Measurements from ENCODE around the gene LY6G6C. TPM values are rescaled to one million over a fixed set of nuclear protein-coding genes. Genes with fewer than 3 reads are reported as not detected.

LY6G6C gene
- total RNA-seq, 1 experiment from 2014 or later: not detected

DNA sequence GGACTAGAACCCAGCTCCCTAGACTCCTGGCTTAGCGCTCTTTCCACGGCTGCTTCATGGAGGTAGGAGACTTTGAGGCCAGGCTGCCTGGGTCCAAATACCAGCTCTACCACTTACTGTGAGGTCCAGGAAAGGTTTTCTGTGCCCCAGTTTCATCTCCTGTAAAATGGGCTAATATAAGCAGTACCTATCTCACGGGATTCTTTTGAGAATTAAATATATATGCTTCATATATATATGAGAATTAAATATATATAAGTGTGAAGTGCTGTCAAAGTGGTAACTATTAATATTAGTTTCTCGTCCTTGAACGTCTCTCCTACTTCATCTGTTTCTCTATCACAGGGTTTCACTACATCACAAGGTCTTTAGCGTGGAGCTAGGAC, 30.5 kb downstream of the LY6G6C start:
- H4K20me1 ChIP-seq (ENCODE audit: control insufficient read depth, insufficient read depth, insufficient read length): no peaks in the 10 kb centered on the region
- peaks cover 14 to 61% (median 45%) of the 10 kb centered on the region in 3 experiments; a peak in 6 of 7 replicates for H3K36me3 Mint-ChIP-seq (ENCODE audit: insufficient read depth in 1 of 3, low read depth in 3 of 3)

More for the DNA sequence above, 30.5 kb downstream of the LY6G6C start:
- Histone ChIP-seq H3K14ac (ENCODE audit: insufficient read depth, low read length) (no peak overlapping the region), H3K9ac (ENCODE audit: extremely low read depth, insufficient read length, low read length) (no peak overlapping the region), H3K4ac (ENCODE audit: low read depth, low read length) (no peak overlapping the region), H4K5ac (ENCODE audit: insufficient read length, low read depth, low read length) (no peak overlapping the region), H3T11ph (ENCODE audit: low read length) (no peak overlapping the region), H3K23ac (ENCODE audit: insufficient read length, low read depth, low read length) (no peak overlapping the region), H2BK12ac (ENCODE audit: insufficient read length, low read depth, low read length) (no peak overlapping the region), H2BK120ac (ENCODE audit: low read depth, low read length, poor library complexity, severe bottlenecking) (no peak overlapping the region), H3K79me1 (ENCODE audit: insufficient read depth, low read depth, low read length, poor library complexity, severe bottlenecking) (no peaks in the 10 kb centered on the region), H3K79me2 (ENCODE audit: insufficient read depth, low read length) (no peaks in the 10 kb centered on the region), H3K27me3 (ENCODE audit: insufficient read depth, low read length) (no peaks in the 10 kb centered on the region), H3K4me2 (ENCODE audit: insufficient read depth, insufficient read length, low read length) (no peak overlapping the region), H2BK15ac (ENCODE audit: low read depth, low read length) (no peak overlapping the region), H3K4me1 (ENCODE audit: insufficient read depth, low read length) (no peaks in the 10 kb centered on the region), H4K91ac (ENCODE audit: insufficient read length, low read depth, low read length) (no peak overlapping the region), H3K23me2 (ENCODE audit: insufficient read length, low read depth, low read length, poor library complexity, severe bottlenecking) (no peaks in the 10 kb centered on the region), H3K27ac (ENCODE audit: insufficient read length, low read depth, low read length) (no peak overlapping the region), H3K56ac (ENCODE audit: insufficient read length, low read depth, low read length) (no peak overlapping the region), H2BK5ac (ENCODE audit: insufficient read length, low read length) (no peak overlapping the region), H2AFZ (ENCODE audit: low read length) (no peak overlapping the region), H3K18ac (ENCODE audit: insufficient read length, low read depth, low read length) (no peak overlapping the region), H2BK20ac (ENCODE audit: low read depth, low read length, poor library complexity, severe bottlenecking) (no peak overlapping the region), H2AK5ac (ENCODE audit: insufficient read length, low read length) (no peak overlapping the region), H3K9me3 (ENCODE audit: control insufficient read depth, low read depth, low read length) (no peaks in the 10 kb centered on the region), H4K8ac (replicated peaks; ENCODE audit: insufficient read length, low read depth, low read length) (no peak overlapping the region)
- no peaks in the 10 kb centered on the region for H3K27me3 Mint-ChIP-seq (ENCODE audit: low read depth)
- no peak overlapping the region for H3K4me3 Mint-ChIP-seq
- DNase-seq: no peak
- peaks cover 5 to 10% of the 10 kb centered on the region in 2 experiments; a peak in 3 of 4 replicates for H3K4me1 Mint-ChIP-seq
- WGBS (ENCODE audit: extremely low coverage, insufficient read length, low lambda C conversion rate): no CpG with 5 or more reads among the region's 6 CpGs
- H3K9me3 Mint-ChIP-seq: no peaks in the 10 kb centered on the region; a peak in 1 of 5 replicates
- H3K27ac Mint-ChIP-seq: no peak overlapping the region
- no peak for TF ChIP-seq CTCF (conservative IDR thresholded peaks at IDR 0.05)

Data from H9 (cell line).